Stimulated activated CD4-positive, alpha-beta T cell treated with anti-CD3 and anti-CD28 coated beads, Interleukin-15, amount 100 ng/mL, for 1 hour (primary cell): ENCODE data around the gene TSSK6.
A peak's percentile ranks its signal among the peaks of the same experiment; 100 is the strongest.

Experiments
- DNase-seq, 2 donors: peaks; one replicate each; pipeline ENCODE4 v3.0.0-alpha.2; 2020; ENCODE audit warnings: low read depth in 1 of 2, low spot score in 1 of 2

TSSK6 gene

GRCh38 chr19:19531951-19532805 lies 16.8 kb upstream of the TSSK6 start:
- DNase-seq = peak; percentile 73 to 88

DNA sequence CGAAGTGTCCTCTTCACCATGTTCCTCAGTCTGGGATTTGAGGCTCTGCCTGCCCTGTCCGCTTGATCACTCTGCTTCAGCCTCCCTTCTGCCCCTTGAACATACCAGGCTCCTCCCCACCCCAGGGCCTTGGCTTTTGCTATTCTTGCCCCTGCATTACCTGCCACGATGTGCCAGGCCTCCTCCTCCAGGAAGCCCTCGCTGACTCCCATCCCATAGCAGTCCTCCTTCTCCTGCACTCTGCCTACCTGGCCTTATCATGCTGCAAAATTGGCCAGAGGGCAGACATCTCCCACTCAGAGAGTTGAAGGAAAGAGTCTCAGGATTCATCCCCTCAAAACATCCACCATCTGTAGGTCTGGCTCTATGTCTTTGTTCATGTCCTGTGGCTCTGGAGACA lies 15.5 kb upstream of the TSSK6 start:
- no peak for DNase-seq

GRCh38 chr19:19530423-19530804 lies 15.1 kb upstream of the TSSK6 start:
- no peak for DNase-seq

- DNase-seq = no peak
These were observed 14.6 kb upstream of the TSSK6 start for GRCh38 chr19:19529783-19530422.

- DNase-seq = no peak
These were observed 13.6 kb upstream of the TSSK6 start, which contains the start of gene YJEFN3 for GRCh38 chr19:19528721-19529490. Gene YJEFN3, plus strand, starts transcription at chr19:19528911. Its CDS starts 22 bp downstream, at chr19:19528933.

GRCh38 chr19:19527674-19528625 lies 12.6 kb upstream of the TSSK6 start:
- DNase-seq = no peak

DNA sequence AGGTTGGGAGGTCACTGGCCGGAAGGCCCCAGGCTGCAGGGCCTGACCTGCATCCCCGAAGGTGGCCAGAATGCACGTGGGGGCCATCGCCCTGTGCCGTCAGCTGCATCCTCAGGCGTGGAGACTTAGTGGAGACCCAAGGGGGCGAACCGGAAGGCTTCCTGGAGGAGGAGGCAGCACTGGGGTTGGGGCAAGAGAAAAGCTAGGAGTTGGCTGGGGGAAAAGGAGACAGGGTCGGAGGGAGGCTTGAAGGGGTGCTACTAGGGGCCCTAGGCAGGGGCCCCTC lies 12.0 kb upstream of the TSSK6 start:
- no peak for DNase-seq

GRCh38 chr19:19526581-19527370 lies 11.4 kb upstream of the TSSK6 start:
- no peak for DNase-seq

- no peak for DNase-seq
These were observed 10.4 kb upstream of the TSSK6 start for GRCh38 chr19:19525611-19526380.

- DNase-seq = no peak
These were observed 8.7 kb upstream of the TSSK6 start for GRCh38 chr19:19524053-19524452.

DNA sequence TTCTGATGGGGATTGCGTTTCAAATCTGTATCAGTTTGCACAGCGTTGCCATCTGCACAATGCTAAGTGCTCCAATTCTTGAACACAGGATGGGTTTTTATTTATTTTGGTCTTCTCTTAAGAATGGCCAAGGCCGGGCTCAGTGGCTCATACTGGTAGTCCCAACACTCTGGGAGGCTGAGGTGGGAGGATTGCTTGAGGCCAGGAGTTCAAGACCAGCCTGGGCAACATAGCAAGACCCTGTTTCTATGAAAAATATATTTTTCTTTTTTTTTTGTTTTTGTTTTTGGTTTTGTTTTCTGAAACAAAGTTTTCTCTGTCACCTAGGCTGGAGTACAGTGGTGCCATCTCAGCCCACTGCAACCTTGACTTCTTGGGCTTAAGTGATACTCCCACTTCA lies 7.8 kb upstream of the TSSK6 start:
- DNase-seq = no peak

- DNase-seq = no peak
These were observed 5.6 kb upstream of the TSSK6 start for GRCh38 chr19:19520989-19521388.

DNA sequence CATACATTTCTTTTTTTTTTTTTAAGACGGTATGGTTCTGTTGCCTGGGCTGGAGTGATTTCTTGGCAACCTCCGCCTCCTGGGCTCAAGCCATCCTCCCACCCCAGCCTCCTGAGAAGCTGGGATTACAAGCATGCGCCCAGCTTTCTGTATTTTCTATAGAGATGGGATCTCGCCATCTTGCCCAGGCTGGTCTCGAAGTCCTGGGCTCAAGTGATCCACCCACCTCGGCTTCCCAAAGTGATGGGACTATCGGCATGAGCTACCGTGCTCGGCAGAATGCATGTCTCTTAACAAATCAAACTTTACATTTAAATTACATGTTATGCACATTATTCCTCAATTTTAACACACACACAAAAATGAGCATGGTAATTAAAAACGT lies 1.9 kb upstream of the TSSK6 start:
- DNase-seq = no peak

GRCh38 chr19:19515642-19516519 lies 533 bp upstream of the TSSK6 start, which contains the start of gene NDUFA13:
Gene NDUFA13, plus strand, starts transcription at chr19:19516225. Its CDS starts 14 bp downstream, at chr19:19516239.
- peak; percentile 92 to 93 for DNase-seq

DNA sequence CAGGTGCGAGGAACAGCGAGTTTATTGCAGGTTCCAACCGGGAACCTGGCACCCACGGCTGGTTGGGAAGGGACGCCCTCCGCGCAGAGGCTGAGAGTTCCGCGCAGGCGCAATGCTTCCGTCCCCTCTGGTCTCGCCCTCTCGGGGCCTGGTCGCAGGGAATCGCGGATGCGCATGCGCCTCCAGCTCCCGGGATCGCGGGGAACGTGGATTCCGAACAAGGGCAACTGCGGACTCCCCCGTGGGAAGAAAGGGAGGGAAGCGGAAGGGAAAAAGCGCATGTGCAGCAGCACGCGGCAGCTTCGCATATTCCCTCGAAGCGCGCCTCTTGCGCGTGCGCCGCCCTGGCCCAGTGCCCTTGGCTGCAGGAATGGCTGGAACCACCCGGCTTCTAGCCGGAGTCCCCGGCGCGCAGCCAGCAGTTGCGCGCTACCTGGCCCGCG lies 1.1 kb downstream of the TSSK6 start:
- DNase-seq = no peak

DNA sequence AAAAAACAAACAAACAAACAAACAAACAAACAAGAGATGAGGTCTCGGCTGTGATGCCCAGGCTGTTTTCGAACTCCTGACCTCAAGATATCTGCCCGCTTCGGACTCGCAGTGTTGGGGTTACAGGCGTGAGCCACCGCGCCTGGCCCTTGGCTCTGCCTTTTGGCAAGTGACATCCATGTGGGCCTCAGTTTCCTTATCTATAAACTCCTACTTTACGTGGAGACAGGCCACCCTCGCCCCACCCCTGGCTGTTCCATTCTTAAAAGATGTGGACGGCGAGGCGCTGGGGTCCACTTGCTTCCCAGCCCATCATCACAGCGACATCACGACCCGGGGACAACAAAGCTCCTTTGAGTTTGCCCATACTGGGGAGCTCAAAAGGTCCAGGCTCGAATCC lies 1.7 kb downstream of the TSSK6 start:
- no peak for DNase-seq

- no peak for DNase-seq
These were observed 4.9 kb downstream of the TSSK6 start for GRCh38 chr19:19510432-19510831.

GRCh38 chr19:19508217-19508616 lies 7.1 kb downstream of the TSSK6 start:
- no peak for DNase-seq
